ENCODE data around the gene GPRC5A.

GPRC5A gene

DNA sequence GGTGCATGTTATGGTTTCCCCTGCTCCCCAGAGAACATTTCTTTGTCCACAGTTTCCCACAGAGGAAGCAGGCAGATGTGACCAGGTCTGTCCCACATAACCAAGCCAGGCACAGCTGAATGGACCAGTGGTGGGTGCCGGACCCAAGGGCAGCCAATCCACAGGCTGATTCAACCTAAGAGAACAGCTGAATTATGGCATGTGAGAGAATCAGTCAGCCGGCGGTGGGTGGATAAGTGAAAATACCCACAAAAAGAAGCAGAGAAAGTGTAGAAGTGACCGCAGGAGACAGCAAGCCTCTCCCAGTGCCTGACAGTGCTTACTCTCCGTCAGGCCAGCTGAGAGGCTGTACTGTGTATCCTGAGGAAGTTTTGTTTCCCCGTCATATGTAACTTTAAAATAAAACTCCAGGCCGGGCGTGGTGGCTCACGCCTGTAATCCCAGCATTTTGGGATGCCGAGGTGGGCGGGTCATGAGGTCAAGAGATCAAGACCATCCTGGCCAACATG, 45.7 kb downstream of the GPRC5A start:
- DNase-seq (ENCODE audit: low read depth in 4 of 4, low spot score in 1 of 4) = no peak

DNA sequence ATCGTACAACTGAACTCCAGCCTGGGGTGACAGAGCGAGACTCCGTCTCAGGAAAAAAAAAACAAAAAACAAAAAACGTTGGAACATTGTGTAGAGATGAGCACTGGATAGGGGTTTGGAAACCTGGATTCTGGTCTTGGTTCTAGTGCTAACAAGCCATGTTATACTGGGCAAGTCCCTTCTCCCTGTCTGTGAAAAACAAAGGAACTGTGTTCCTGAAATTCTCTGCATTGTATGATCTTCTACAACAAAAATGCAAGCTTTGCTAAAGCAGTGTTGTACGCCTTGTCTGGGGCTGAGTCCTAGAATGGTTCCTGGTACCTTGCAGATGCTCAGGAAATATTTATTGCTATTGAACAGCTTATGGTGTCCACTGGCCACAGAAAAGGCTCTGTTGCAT, 47.2 kb downstream of the GPRC5A start:
- no peak for DNase-seq (ENCODE audit: low read depth in 4 of 4, low spot score in 1 of 4)

DNA sequence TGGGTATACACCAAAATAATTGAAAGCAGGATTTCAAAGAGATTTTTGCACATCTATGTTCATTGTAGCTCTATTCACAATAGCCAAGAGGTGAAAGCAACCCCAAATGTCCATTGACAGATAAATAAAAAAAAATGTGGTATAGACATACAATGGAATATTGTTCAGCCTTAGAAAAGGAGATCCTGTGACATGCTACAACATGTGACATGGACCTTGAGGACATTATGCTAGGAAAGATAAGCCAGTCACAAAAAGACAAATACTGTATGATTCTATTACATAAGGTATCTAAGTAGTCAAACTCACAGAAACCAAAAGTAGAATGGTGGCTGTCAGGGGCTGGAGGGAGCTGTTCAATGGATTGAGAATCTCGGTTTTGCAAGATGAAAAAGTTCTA, 48.5 kb downstream of the GPRC5A start:
- no peak for DNase-seq (ENCODE audit: low read depth in 4 of 4, low spot score in 1 of 4)

DNA sequence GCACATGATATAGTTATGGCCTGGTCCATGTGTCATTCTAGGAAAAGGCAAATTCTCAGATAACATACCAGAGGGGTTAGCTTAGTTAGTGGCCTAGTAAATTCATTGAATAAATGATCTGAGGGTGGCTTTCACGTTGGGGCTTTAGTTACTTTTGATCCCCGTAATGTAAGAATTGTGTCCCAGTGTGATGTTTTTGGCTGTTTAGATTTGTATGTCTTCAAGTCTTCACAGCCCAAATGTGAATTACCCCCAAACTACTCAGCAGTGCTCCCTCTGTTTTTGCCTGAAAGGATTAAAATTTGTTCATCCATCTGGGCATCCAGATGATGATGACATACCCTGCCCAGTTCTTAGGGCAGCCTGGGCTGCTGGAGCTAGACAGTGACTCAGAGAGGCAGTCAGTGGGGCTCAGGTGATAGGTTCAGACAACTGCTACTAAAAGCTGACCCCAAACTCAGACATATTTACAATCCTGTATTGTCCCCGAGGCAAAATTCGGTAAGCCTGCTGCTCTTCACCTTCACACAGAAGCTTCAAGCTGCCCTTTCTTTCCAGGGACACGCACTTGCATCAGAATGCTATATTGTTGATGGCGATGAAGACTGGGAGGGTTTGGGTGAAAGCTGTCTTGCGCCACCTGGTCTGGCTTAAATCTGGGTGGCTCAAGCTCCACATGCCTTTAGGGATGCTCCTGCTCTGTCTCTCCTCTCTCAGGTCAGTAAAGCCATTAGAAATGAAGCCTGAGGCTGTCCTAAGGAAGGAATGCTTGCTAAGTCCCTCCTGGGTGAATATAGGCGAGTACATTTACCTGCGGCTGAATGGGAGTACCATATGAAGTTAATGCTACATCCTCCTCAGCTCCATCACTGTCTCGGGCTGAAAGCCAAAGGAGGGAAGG, 50.3 kb downstream of the GPRC5A start:
- DNase-seq (ENCODE audit: low read depth in 4 of 4, low spot score in 1 of 4) = no peak

DNA sequence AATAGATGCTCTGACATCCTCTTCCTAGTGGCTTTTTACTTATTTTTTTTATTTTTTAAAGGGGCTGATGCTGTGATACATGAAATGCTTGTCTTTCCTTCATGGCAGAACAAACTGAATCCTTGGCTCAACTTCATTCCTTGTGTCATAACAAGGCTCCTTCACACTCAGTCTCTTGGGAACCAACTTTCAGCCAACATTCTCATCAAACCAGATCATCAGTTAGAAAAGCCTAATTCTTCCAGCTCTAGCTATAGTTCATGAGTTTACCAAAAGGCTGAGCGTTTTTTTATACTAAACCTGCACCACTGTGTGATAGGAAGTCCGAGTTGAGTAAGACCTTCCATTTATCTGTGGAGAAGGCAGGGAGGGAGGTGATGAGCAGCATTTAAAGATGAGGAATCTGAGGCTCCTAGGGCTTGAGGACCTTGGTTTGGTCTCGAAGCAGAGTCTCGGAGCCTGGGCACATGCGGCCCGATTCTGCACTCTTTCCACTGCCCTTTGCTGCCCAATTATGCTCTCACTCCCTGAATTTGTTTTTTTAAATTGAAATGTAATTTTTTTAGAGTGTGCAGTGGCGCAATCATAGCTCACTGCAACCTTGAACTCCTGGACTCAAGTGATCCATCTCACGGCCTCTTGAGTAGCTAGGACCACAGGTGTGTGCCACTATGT, 52.4 kb downstream of the GPRC5A start:
- DNase-seq (ENCODE audit: low read depth in 4 of 4, low spot score in 1 of 4) = no peak

GRCh38 chr12:12945591-12945990, 54.2 kb downstream of the GPRC5A start:
- DNase-seq (ENCODE audit: low read depth in 4 of 4, low spot score in 1 of 4) = no peak

DNA sequence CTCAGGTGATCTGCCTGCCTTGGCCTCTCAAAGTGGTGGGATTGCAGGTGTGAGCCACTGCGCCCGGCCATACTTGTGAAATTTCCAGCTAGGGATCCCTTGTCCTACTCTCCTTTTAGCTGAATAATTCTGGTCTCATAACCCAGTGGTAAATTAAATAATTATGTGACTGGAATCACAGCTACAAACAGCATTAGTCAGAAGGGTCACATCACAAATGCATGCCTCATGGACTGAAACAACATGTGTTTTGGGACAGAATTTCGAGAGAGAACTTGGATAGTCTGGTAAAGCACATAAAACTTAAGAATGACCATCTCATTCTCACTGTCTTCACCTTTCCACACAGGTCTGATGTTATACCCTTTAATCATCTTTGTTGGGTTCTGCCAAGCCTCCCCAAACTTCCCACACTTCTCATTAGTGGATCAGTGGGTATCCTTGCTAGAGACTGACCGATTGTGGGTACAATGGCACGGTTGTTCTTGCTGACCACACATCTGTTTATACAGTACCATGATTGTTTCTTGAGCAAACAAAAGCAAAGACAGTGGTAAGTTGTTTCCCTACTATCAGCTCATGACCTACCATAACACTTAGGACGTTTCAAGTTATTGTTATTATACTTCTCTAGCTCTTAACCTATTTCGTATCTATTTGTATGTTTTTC, 55.5 kb downstream of the GPRC5A start:
- DNase-seq (ENCODE audit: low read depth in 4 of 4, low spot score in 1 of 4) = no peak

DNA sequence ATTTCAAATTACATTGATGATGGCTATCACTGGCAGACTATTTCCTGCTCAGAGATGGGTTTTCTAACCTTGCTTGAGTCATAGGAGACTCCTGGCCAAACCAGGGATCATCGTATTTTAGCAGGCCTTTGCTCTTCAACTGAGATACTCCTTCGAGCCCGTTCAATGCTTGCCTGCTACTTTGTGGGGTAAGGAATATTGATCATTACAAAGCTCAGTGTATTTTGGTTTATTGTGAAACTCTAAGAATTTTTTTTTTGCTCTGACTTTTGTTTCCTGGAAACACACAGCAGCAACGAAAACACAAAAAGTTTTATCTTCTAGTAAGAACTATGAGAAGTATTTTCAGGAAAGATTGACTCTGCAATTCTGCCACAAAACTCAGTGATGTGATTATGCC, 56.5 kb downstream of the GPRC5A start:
- no peak for DNase-seq (ENCODE audit: low read depth in 4 of 4, low spot score in 1 of 4)

DNA sequence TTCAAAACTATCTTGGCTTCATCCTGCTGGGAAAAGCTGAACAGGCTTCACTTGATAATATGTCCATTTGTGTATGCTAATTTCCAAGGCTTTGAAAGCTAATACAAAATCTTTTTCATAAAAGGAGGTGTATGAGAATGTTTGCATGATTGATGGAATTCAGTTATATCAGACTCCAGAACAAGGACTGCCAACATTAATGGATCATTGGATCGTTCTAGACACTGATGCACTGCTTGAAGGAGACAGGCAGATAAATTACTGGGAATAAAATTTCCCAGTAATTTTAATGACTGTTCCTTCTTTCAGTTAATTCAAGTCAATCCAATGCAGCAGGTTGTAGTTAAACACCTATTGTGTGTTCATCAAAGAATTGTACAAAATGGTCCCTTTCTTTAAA, 60.1 kb downstream of the GPRC5A start:
- no peak for DNase-seq (ENCODE audit: low read depth in 4 of 4, low spot score in 1 of 4)

DNA sequence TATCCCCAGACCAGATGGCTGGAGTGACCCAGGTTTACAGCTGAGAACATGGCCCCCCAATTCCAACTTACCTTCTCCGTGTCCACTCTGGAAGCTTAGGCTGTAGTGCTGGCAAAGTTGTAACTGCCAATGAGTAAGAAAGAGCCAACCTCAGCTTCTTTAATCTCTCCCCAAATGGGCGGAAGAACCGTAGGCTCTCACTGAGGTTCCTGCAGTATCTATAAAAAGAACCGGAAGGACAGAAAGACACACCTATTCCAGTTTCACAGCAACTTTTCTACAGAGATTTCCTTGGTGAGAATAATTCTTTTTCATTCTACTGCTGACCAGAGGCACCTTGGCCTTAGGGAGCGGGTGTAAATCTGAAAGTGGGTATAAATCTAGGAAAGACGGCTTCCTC, 60.7 kb downstream of the GPRC5A start, which contains the start of gene GPRC5D:
GPRC5D (minus strand) TSS at position 135 of the 400 bp plus-strand sequence. CDS start 1,786 bp downstream, outside the sequence.
- no peak for DNase-seq (ENCODE audit: low read depth in 4 of 4, low spot score in 1 of 4)

DNA sequence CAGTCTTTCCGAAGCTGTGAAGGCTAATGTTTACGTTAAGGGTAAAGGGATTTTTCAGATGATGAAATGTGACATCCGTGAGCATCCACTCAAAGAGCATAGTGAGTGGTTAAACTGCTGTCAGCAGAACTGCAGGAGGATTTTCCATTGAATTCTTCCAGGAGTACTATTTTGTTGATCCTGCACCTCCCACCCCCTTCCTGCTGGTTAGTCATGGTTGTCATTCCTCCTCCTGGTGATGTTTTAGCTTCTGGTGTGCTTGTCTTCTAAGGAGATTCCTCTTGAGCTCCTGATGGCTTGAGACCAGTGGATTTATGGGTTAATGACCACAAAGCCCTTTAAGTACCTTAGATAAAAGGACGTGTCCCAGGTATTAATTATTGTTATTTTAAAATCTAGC, 63.0 kb downstream of the GPRC5A start:
- DNase-seq (ENCODE audit: low read depth in 4 of 4, low spot score in 1 of 4) = no peak

DNA sequence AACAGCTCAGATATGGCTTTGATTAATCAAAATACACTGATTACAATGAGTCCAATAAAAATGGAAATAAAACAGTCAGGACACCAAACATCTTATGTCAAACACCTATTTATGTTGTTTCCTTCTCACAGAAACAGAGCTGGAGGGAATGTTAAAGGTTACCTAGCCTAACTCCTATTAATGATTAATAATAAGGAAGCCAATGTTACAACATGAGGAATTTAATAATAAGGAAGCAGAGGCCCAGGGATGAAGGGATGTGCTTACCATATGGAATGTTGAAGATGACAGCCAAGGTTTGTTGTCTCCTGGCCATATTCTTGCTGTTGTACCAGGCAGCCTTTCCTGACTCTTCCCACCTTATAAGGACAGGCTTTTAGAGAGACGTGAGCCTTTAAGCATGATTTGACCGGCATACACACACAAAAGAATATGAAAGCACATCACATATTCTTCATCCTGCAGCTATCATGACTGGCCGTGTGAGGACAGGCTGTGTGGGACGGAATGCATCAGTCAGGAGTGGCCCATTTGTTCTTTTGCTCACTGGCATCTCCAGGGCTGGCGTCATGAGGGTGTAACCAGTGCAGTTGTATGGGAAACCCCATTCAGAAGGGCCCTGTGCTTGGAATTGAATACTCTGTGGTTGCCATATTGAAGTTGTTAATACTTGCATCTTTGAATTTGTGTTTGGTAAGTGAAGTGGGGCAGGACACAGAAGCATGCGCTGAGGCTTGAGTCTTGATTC, 63.7 kb downstream of the GPRC5A start:
- DNase-seq (ENCODE audit: low read depth in 4 of 4, low spot score in 1 of 4) = no peak

GRCh38 chr12:12958886-12959285, 67.5 kb downstream of the GPRC5A start:
- no peak for DNase-seq (ENCODE audit: low read depth in 4 of 4, low spot score in 1 of 4)

GRCh38 chr12:12960639-12961209, 69.4 kb downstream of the GPRC5A start:
- no peak for DNase-seq (ENCODE audit: low read depth in 4 of 4, low spot score in 1 of 4)

GRCh38 chr12:12964255-12964654, 72.9 kb downstream of the GPRC5A start:
- no peak for DNase-seq (ENCODE audit: low read depth in 4 of 4, low spot score in 1 of 4)

DNA sequence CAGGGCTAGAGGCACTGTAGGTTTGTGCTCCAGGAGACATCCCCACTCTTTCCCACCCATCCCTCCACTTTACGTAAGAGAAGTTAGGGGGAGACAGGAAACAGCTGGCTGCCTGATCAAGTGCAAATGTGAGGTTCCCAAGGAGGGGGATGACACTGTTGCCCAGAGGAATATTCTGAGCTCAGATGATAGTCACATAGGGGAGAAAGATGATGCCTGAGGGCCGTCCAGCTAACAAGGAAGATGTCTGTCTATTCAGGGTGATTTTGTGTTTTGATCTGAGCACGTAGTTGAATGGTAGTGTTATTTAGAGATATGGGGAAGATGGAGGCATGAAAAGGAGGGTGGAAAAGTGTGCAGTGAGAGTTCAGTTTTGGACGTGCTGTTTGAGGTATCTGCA, 74.5 kb downstream of the GPRC5A start:
- no peak for DNase-seq (ENCODE audit: low read depth in 4 of 4, low spot score in 1 of 4)
